Panc1 (cell line): ENCODE data around the gene NCOA3. TPM values are rescaled to one million over a fixed set of nuclear protein-coding genes. Genes with fewer than 3 reads are reported as not detected.

Source experiments
- ATAC-seq: fragments of 200-7000 bp; cut with Tn5 transposase; 2 replicates; pipeline ENCODE4 v1.9.1; 2020; ENCODE audit warnings: mild to moderate bottlenecking, moderate library complexity
- BruUV-seq: library from RNA; stranded (reverse); fragments of 400-500 nt; replicated peaks from 2 replicates; lab custom pipeline; 2021; lab: Mats Ljungman, UMichigan
- CTCF ChIA-PET: fragments of 300-600 bp; sonication (Branson Sonifier 250); formaldehyde crosslinking; loops from one replicate; lab custom pipeline; 2022; ENCODE audit warnings: antibody characterized with exemption; lab: Charles Lee
- POLR2A ChIA-PET: fragments of 300-600 bp; sonication (Branson Sonifier 250); formaldehyde crosslinking; loops from one replicate; lab custom pipeline; 2022; ENCODE audit warnings: antibody characterized with exemption; lab: Charles Lee
- DNase-seq: peaks from one replicate; pipeline ENCODE4 v3.0.0-alpha.2; 2010; ENCODE audit warnings: low read depth, low spot score
- H3K27ac ChIP-seq: 2 replicates; pipeline ENCODE4 v1.5.1; 2011; ENCODE audit warnings: mild to moderate bottlenecking, low read length, inconsistent platforms
- H3K27me3 ChIP-seq: fragments of 200-500 bp; sonication (Bioruptor generic); 2 replicates; pipeline ENCODE4 v1.6.0; 2014; ENCODE audit warnings: low read length, inconsistent platforms; ENCODE audit not compliant: control insufficient read depth, insufficient read depth
- H3K36me3 ChIP-seq: fragments of 200-500 bp; sonication (Bioruptor generic); 2 replicates; pipeline ENCODE4 v1.5.1; 2014; ENCODE audit warnings: inconsistent platforms, mild to moderate bottlenecking, low read length, moderate library complexity; ENCODE audit not compliant: control insufficient read depth, insufficient read depth
- H3K4me1 ChIP-seq: 2 replicates; pipeline ENCODE4 v1.5.1; 2011; ENCODE audit warnings: inconsistent platforms, mild to moderate bottlenecking, low read length, moderate library complexity; ENCODE audit not compliant: control insufficient read depth, insufficient read depth
- H3K4me3 ChIP-seq, 2 experiments: 2 replicates each; pipeline ENCODE4 v1.5.1; 2011 to 2012; ENCODE audit warnings: low read depth in 2 of 2, low read length in 2 of 2, mild to moderate bottlenecking in 2 of 2, inconsistent platforms in 1 of 2, moderate library complexity in 1 of 2
- H3K9me3 ChIP-seq: fragments of 200-500 bp; sonication (Bioruptor generic); 2 replicates; pipeline ENCODE4 v1.5.1; 2014; ENCODE audit warnings: low read depth, mild to moderate bottlenecking, inconsistent platforms, low read length, moderate library complexity; ENCODE audit not compliant: control insufficient read depth, insufficient read depth
- CTCF ChIP-seq: fragments of 450-650 bp; IDR thresholded peaks from 2 replicates; pipeline ENCODE4 v1.5.1; 2017; ENCODE audit warnings: mild to moderate bottlenecking
- POLR2AphosphoS5 ChIP-seq: IDR thresholded peaks from 2 replicates; pipeline ENCODE4 v1.6.1; 2012; ENCODE audit warnings: mild to moderate bottlenecking, low read depth, low read length, moderate library complexity
- REST ChIP-seq, 2 experiments: IDR thresholded peaks; 2 replicates each; pipeline ENCODE4 v1.6.1; 2011 to 2012; ENCODE audit warnings: low read depth in 2 of 2, control low read depth in 1 of 2, low read length in 1 of 2, mild to moderate bottlenecking in 1 of 2, moderate library complexity in 1 of 2; ENCODE audit not compliant: insufficient read depth in 1 of 2
- SIN3A ChIP-seq: IDR thresholded peaks from 2 replicates; pipeline ENCODE4 v1.6.1; 2012; ENCODE audit warnings: low read depth, mild to moderate bottlenecking, low read length, moderate library complexity, borderline replicate concordance; ENCODE audit not compliant: insufficient read depth
- TCF7L2 ChIP-seq: IDR thresholded peaks from 2 replicates; pipeline ENCODE4 v1.6.1; 2011; ENCODE audit warnings: mild to moderate bottlenecking, low read depth, low read length, inconsistent platforms
- in situ Hi-C: cut with HindIII; loops from 2 replicates; pipeline ENCODE4 v1.10.0; 2016; ENCODE audit warnings: low sequenced_read_pairs, low pct_unique_long_range_greater_than_20kb
- intact Hi-C: fragments of 100-400 bp; cut with micrococcal nuclease; formaldehyde crosslinking; loops from one replicate; pipeline ENCODE4 v1.10.0; 2022; ENCODE audit not compliant: unreplicated experiment
- total RNA-seq: library from RNA; stranded (reverse); gene quantifications from one replicate; pipeline ENCODE4 v1.2.1, GENCODE V29; 2021; ENCODE audit not compliant: unreplicated experiment

The NCOA3 gene
- total RNA-seq, 1 experiment from 2014 or later = 47.7 TPM

- ATAC-seq (no peak), DNase-seq (no peak)
- TF ChIP-seq TCF7L2 (no peak), REST (IDR thresholded peaks at IDR 0.05; ENCODE audit: insufficient read depth in 1 of 2, low read depth in 2 of 2, low read length in 1 of 2) (no peak)
- intact Hi-C loops = no loop called here
- Histone ChIP-seq H3K4me3 (no peak overlapping the region), H3K4me1 (no peaks in the 10 kb centered on the region), H3K27ac (no peak overlapping the region), H3K27me3 (no peaks in the 10 kb centered on the region), H3K9me3 (no peaks in the 10 kb centered on the region), H3K36me3 (peaks cover 11% of the 10 kb centered on the region)
- in situ Hi-C loops = no loop called here
- no TSS peak for BruUV-seq
- POLR2A ChIA-PET = no interaction called here
- CTCF ChIA-PET = no interaction called here
Observed at GRCh38 chr20:47656318-47656717, 154.6 kb downstream of the NCOA3 start.

GRCh38 chr20:47659904-47660601 is 158.4 kb downstream of the NCOA3 start:
- ChIA-PET POLR2A (no interaction called here), CTCF (interaction anchor here (0.6 kb wide), 1 partner anchor 535 kb away, joined by 3 read pairs; no protein-coding TSS in a partner anchor)
- DNase-seq (no peak), ATAC-seq (no peak)
- H3K27me3 ChIP-seq = no peaks in the 10 kb centered on the region
- H3K9me3 ChIP-seq = no peaks in the 10 kb centered on the region
- peaks cover 3% of the 10 kb centered on the region for H3K36me3 ChIP-seq
- intact Hi-C loops = loop anchor here (5.0 kb wide), 1 partner anchor 962 kb away; no protein-coding TSS in a partner anchor
- H3K27ac ChIP-seq = no peak overlapping the region
- TF ChIP-seq CTCF (no peak), SIN3A (no peak), POLR2AphosphoS5 (no peak), REST (IDR thresholded peaks at IDR 0.05; ENCODE audit: insufficient read depth in 1 of 2, low read depth in 2 of 2, low read length in 1 of 2) (no peak), TCF7L2 (no peak)
- peaks cover 3% of the 10 kb centered on the region; the same call in 1 of the 2 replicates for H3K4me1 ChIP-seq
- H3K4me3 ChIP-seq = no peak overlapping the region
- BruUV-seq = no TSS peak
- in situ Hi-C loops = no loop called here
